Measurements from ENCODE around the gene WDR72.

The WDR72 gene

GRCh38 chr15:53590380-53590779 is 169.1 kb downstream of the WDR72 start:
- 86% methylated on average over 1 of the region's 2 CpGs; no CpG with 5 or more reads in 1 of the 2 experiments for WGBS, 2 experiments (ENCODE audit: insufficient coverage in 2 of 2)
- Histone ChIP-seq H3K27ac (ENCODE audit: low read depth, low read length, severe bottlenecking) (no peak overlapping the region), H3K4me1 (ENCODE audit: control insufficient read depth, insufficient read depth, low read length, poor library complexity, severe bottlenecking) (peaks cover 6% of the 10 kb centered on the region), H3K36me3 (ENCODE audit: control insufficient read depth, insufficient read depth, low read length) (no peaks in the 10 kb centered on the region), H3K4me3 (ENCODE audit: extremely low read depth, insufficient read depth, low read length, poor library complexity, severe bottlenecking) (no peak overlapping the region), H3K9me3 (ENCODE audit: control insufficient read depth, low read length) (no peaks in the 10 kb centered on the region)

- H3K4me1 ChIP-seq (ENCODE audit: control insufficient read depth, insufficient read depth, low read length, poor library complexity, severe bottlenecking), result peaks cover 6% of the 10 kb centered on the region
- H3K36me3 ChIP-seq (ENCODE audit: control insufficient read depth, insufficient read depth, low read length), result no peaks in the 10 kb centered on the region
- WGBS, 2 experiments (ENCODE audit: insufficient coverage in 2 of 2), result 91% methylated on average over 4 of the region's 5 CpGs; no CpG with 5 or more reads in 1 of the 2 experiments
- no peaks in the 10 kb centered on the region for H3K9me3 ChIP-seq (ENCODE audit: control insufficient read depth, low read length)
- H3K27ac ChIP-seq (ENCODE audit: low read depth, low read length, severe bottlenecking), result no peak overlapping the region
- no peak overlapping the region for H3K4me3 ChIP-seq (ENCODE audit: extremely low read depth, insufficient read depth, low read length, poor library complexity, severe bottlenecking)
These were observed 169.9 kb downstream of the WDR72 start for GRCh38 chr15:53589520-53590057.

- 83% methylated on average over 1 of the region's 1 CpG; no CpG with 5 or more reads in 1 of the 2 experiments for WGBS, 2 experiments (ENCODE audit: insufficient coverage in 2 of 2)
- Histone ChIP-seq H3K27ac (ENCODE audit: low read depth, low read length, severe bottlenecking) (no peak overlapping the region), H3K4me1 (ENCODE audit: control insufficient read depth, insufficient read depth, low read length, poor library complexity, severe bottlenecking) (peaks cover 6% of the 10 kb centered on the region), H3K9me3 (ENCODE audit: control insufficient read depth, low read length) (no peaks in the 10 kb centered on the region), H3K4me3 (ENCODE audit: extremely low read depth, insufficient read depth, low read length, poor library complexity, severe bottlenecking) (no peak overlapping the region), H3K36me3 (ENCODE audit: control insufficient read depth, insufficient read depth, low read length) (no peaks in the 10 kb centered on the region)
These were observed 170.7 kb downstream of the WDR72 start for GRCh38 chr15:53588773-53589172.

GRCh38 chr15:53586799-53587198 is 172.7 kb downstream of the WDR72 start:
- peaks cover 6% of the 10 kb centered on the region for H3K4me1 ChIP-seq (ENCODE audit: control insufficient read depth, insufficient read depth, low read length, poor library complexity, severe bottlenecking)
- H3K36me3 ChIP-seq (ENCODE audit: control insufficient read depth, insufficient read depth, low read length), result no peaks in the 10 kb centered on the region
- no peak overlapping the region for H3K27ac ChIP-seq (ENCODE audit: low read depth, low read length, severe bottlenecking)
- H3K9me3 ChIP-seq (ENCODE audit: control insufficient read depth, low read length), result no peaks in the 10 kb centered on the region
- H3K4me3 ChIP-seq (ENCODE audit: extremely low read depth, insufficient read depth, low read length, poor library complexity, severe bottlenecking), result no peak overlapping the region
- WGBS, 2 experiments (ENCODE audit: insufficient coverage in 2 of 2), result 17 to 49% methylated on average over 1 to 2 of the region's 3 CpGs

GRCh38 chr15:53581513-53581912 is 177.9 kb downstream of the WDR72 start:
- Histone ChIP-seq H3K4me3 (ENCODE audit: extremely low read depth, insufficient read depth, low read length, poor library complexity, severe bottlenecking) (no peak overlapping the region), H3K36me3 (ENCODE audit: control insufficient read depth, insufficient read depth, low read length) (no peaks in the 10 kb centered on the region), H3K27ac (ENCODE audit: low read depth, low read length, severe bottlenecking) (no peak overlapping the region), H3K4me1 (ENCODE audit: control insufficient read depth, insufficient read depth, low read length, poor library complexity, severe bottlenecking) (no peaks in the 10 kb centered on the region), H3K9me3 (ENCODE audit: control insufficient read depth, low read length) (no peaks in the 10 kb centered on the region)
- WGBS, 2 experiments (ENCODE audit: insufficient coverage in 2 of 2), result no CpG with 5 or more reads among the region's 1 CpG

- no peak overlapping the region for H3K4me3 ChIP-seq (ENCODE audit: extremely low read depth, insufficient read depth, low read length, poor library complexity, severe bottlenecking)
- H3K4me1 ChIP-seq (ENCODE audit: control insufficient read depth, insufficient read depth, low read length, poor library complexity, severe bottlenecking), result no peaks in the 10 kb centered on the region
- 29 to 79% methylated on average over 1 to 2 of the region's 3 CpGs for WGBS, 2 experiments (ENCODE audit: insufficient coverage in 2 of 2)
- H3K9me3 ChIP-seq (ENCODE audit: control insufficient read depth, low read length), result no peaks in the 10 kb centered on the region
- H3K27ac ChIP-seq (ENCODE audit: low read depth, low read length, severe bottlenecking), result no peak overlapping the region
- no peaks in the 10 kb centered on the region for H3K36me3 ChIP-seq (ENCODE audit: control insufficient read depth, insufficient read depth, low read length)
These were observed 179.1 kb downstream of the WDR72 start for GRCh38 chr15:53580366-53580765.

- Histone ChIP-seq H3K4me3 (ENCODE audit: extremely low read depth, insufficient read depth, low read length, poor library complexity, severe bottlenecking) (no peak overlapping the region), H3K27ac (ENCODE audit: low read depth, low read length, severe bottlenecking) (no peak overlapping the region), H3K4me1 (ENCODE audit: control insufficient read depth, insufficient read depth, low read length, poor library complexity, severe bottlenecking) (no peaks in the 10 kb centered on the region), H3K9me3 (ENCODE audit: control insufficient read depth, low read length) (no peaks in the 10 kb centered on the region), H3K36me3 (ENCODE audit: control insufficient read depth, insufficient read depth, low read length) (no peaks in the 10 kb centered on the region)
- WGBS, 2 experiments (ENCODE audit: insufficient coverage in 2 of 2), result no CpG with 5 or more reads among the region's 1 CpG
These were observed 182.6 kb downstream of the WDR72 start for GRCh38 chr15:53576841-53577240.

GRCh38 chr15:53573091-53573490 is 186.4 kb downstream of the WDR72 start:
- no peak overlapping the region for H3K27ac ChIP-seq (ENCODE audit: low read depth, low read length, severe bottlenecking)
- H3K9me3 ChIP-seq (ENCODE audit: control insufficient read depth, low read length), result no peaks in the 10 kb centered on the region
- H3K36me3 ChIP-seq (ENCODE audit: control insufficient read depth, insufficient read depth, low read length), result no peaks in the 10 kb centered on the region
- no peaks in the 10 kb centered on the region for H3K4me1 ChIP-seq (ENCODE audit: control insufficient read depth, insufficient read depth, low read length, poor library complexity, severe bottlenecking)
- no peak overlapping the region for H3K4me3 ChIP-seq (ENCODE audit: extremely low read depth, insufficient read depth, low read length, poor library complexity, severe bottlenecking)

GRCh38 chr15:53569751-53570480 is 189.5 kb downstream of the WDR72 start:
- Histone ChIP-seq H3K36me3 (ENCODE audit: control insufficient read depth, insufficient read depth, low read length) (no peaks in the 10 kb centered on the region), H3K27ac (ENCODE audit: low read depth, low read length, severe bottlenecking) (no peak overlapping the region), H3K9me3 (ENCODE audit: control insufficient read depth, low read length) (no peaks in the 10 kb centered on the region), H3K4me3 (ENCODE audit: extremely low read depth, insufficient read depth, low read length, poor library complexity, severe bottlenecking) (no peak overlapping the region), H3K4me1 (ENCODE audit: control insufficient read depth, insufficient read depth, low read length, poor library complexity, severe bottlenecking) (no peaks in the 10 kb centered on the region)
- 83% methylated on average over 1 of the region's 3 CpGs; no CpG with 5 or more reads in 1 of the 2 experiments for WGBS, 2 experiments (ENCODE audit: insufficient coverage in 2 of 2)

GRCh38 chr15:53566912-53567311 is 192.6 kb downstream of the WDR72 start:
- WGBS, 2 experiments (ENCODE audit: insufficient coverage in 2 of 2), result 89% methylated on average over 2 of the region's 4 CpGs; no CpG with 5 or more reads in 1 of the 2 experiments
- H3K27ac ChIP-seq (ENCODE audit: low read depth, low read length, severe bottlenecking), result no peak overlapping the region
- no peak overlapping the region for H3K4me3 ChIP-seq (ENCODE audit: extremely low read depth, insufficient read depth, low read length, poor library complexity, severe bottlenecking)

GRCh38 chr15:53565721-53566120 is 193.7 kb downstream of the WDR72 start:
- Histone ChIP-seq H3K27ac (ENCODE audit: low read depth, low read length, severe bottlenecking) (no peak overlapping the region), H3K4me3 (ENCODE audit: extremely low read depth, insufficient read depth, low read length, poor library complexity, severe bottlenecking) (no peak overlapping the region), H3K9me3 (ENCODE audit: control insufficient read depth, low read length) (no peaks in the 10 kb centered on the region), H3K36me3 (ENCODE audit: control insufficient read depth, insufficient read depth, low read length) (no peaks in the 10 kb centered on the region), H3K4me1 (ENCODE audit: control insufficient read depth, insufficient read depth, low read length, poor library complexity, severe bottlenecking) (no peaks in the 10 kb centered on the region)
- WGBS, 2 experiments (ENCODE audit: insufficient coverage in 2 of 2), result 60 to 100% methylated on average over 1 of the region's 4 CpGs

More at GRCh38 chr15:53566912-53567311, 192.6 kb downstream of the WDR72 start:
- Histone ChIP-seq H3K36me3 (ENCODE audit: control insufficient read depth, insufficient read depth, low read length) (no peaks in the 10 kb centered on the region), H3K4me1 (ENCODE audit: control insufficient read depth, insufficient read depth, low read length, poor library complexity, severe bottlenecking) (no peaks in the 10 kb centered on the region), H3K9me3 (ENCODE audit: control insufficient read depth, low read length) (no peaks in the 10 kb centered on the region)

All from mesodermal cell (in vitro differentiated cells).